CD4-positive, alpha-beta T cell treated with Interleukin-15 for 4 hours (primary cell): ENCODE results near the gene FSTL5.
"Not testable (repeated sequence)": the region's sequence is repeated elsewhere in the genome, so short reads cannot be mapped to it uniquely, and the experiment has no call there.

Experiments used
- DNase-seq: peaks from one replicate; pipeline ENCODE4 v3.0.0-alpha.2; 2020; ENCODE audit warnings: low spot score

FSTL5 gene

GRCh38 chr4:162163892-162164759 is at the start of gene FSTL5:
FSTL5 (minus strand) TSS chr4:162164000; CDS start chr4:162111396, 52,604 bp downstream.
- DNase-seq: no peak

DNA sequence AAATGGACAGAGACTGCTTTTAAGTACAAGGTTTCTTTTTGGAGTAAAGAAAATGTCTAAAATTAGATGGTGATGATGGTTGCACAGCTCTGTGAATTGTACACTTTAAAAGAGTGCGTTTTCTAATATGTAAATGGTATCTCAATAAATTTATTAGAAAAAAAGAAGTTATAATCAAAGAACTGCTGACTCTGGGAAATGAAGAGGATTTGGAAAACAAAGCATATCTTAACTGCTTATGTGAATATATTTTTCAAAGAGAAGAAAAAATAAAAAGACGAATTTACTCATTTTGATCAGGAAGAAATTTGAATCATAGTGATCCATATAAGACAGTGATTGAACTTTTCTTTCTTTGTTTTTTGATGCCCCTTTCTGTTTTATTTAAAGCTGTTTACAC is 45.9 kb upstream of the FSTL5 start:
- no peak for DNase-seq

DNA sequence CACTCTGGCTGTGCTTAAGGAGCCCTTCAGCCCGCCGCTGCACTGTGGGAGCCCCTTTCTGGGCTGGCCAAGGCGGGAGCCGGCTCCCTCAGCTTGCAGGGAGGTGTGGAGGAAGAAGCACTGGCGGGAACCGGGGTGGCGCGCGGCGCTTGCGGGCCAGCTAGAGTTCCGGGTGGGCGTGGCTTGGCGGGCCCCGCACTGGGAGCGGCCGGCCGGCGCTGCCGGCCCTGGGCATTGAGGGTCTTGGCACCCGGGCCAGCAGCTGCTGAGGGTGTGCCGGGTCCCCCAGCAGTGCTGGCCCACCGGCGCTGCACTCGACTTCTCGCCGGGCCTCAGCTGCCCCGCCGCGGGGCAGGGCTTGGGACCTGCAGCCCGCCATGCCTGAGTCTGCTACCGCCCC is 39.7 kb upstream of the FSTL5 start:
- not testable (repeated sequence) for DNase-seq

GRCh38 chr4:162201673-162202072 is 37.9 kb upstream of the FSTL5 start:
- DNase-seq: no peak

DNA sequence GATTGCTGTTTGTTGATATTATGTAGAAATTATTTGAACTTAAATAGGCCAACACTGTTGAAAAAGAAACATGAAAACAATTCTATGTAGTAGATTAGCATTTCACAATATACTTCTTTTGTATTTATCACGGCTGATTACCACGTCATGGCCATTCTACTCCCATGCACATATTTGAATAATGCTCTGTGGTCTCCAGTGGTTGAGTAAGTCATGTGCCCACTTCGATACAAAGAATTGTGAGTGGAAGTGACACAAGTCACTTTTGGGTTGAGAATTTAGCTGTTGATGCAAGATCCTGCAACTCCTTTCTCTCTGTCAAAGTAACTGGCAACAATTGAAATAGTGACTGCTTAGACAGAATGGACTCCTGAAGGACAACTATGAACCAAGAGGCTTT is 6.7 kb upstream of the FSTL5 start:
- DNase-seq: no peak

GRCh38 chr4:162164906-162165510 is 1.2 kb upstream of the FSTL5 start:
- DNase-seq: no peak

DNA sequence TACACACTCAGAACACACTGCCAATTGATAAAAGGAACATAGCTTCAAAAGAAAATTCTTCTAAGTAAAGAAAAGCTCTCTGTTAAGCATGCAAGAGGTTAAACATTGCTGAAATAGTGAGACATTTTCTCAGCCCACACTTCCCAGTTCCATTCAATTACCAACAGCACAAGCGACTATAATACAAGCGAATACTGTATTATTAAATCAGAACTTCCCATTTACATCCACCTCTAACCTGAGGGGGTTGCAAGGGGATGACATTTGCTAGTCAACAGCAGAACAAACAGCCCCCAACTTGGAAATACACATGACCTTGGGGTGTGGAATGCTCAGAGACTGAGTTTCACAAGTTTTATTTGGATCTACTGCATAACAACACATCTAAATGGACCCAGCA is 1.1 kb downstream of the FSTL5 start:
- DNase-seq: no peak

GRCh38 chr4:162157241-162157640 is 6.6 kb downstream of the FSTL5 start:
- DNase-seq: no peak

GRCh38 chr4:162154862-162155540 is 8.8 kb downstream of the FSTL5 start:
- no peak for DNase-seq

DNA sequence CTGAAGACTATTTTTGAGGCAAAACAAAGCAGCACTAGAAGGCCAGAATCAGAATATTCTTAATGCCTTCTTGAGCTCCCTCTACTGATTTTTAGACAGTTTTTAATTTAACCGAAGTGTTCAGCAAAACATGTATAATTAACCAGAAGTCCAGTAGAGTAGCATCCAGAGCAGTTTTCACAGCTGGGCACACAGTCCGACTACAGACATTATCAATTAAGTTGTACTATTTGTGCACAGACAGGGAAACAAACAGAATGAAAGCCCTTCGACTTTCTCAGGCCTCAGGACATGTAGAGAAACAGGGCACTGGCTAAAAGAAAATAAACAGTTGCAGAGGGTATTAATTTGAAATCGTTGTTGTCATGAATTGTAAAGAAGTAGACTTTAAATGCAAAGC is 11.9 kb downstream of the FSTL5 start:
- DNase-seq: no peak

- no peak for DNase-seq
Observed at GRCh38 chr4:162151386-162151785, 12.4 kb downstream of the FSTL5 start.

GRCh38 chr4:162149644-162150043 is 14.2 kb downstream of the FSTL5 start:
- no peak for DNase-seq

GRCh38 chr4:162140051-162140683 is 23.6 kb downstream of the FSTL5 start:
- no peak for DNase-seq

- no peak for DNase-seq
Observed at GRCh38 chr4:162139412-162139811, 24.4 kb downstream of the FSTL5 start.

GRCh38 chr4:162131256-162131655 is 32.5 kb downstream of the FSTL5 start:
- no peak for DNase-seq

- no peak for DNase-seq
Observed at GRCh38 chr4:162126729-162127128, 37.1 kb downstream of the FSTL5 start.

DNA sequence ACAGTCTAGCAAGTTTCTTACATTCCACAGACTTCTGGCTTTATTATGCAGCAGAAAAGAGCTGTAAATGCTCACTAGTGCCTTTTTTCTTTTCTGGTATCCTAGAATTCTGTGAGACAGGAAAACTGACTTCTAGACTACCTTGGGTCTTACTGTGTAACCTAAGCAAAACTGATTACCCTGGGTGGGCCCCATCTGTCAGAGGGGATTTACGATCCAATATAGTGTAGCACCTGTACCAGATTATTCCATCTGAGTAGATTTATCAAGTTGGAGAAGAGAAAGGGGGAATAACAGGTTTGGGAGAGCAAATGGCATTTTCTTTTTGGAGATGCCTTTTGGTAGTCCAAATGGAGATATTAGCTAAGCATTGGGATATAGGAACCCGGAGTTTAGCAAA is 46.7 kb downstream of the FSTL5 start:
- no peak for DNase-seq

GRCh38 chr4:162116095-162116779 is 47.6 kb downstream of the FSTL5 start:
- no peak for DNase-seq

DNA sequence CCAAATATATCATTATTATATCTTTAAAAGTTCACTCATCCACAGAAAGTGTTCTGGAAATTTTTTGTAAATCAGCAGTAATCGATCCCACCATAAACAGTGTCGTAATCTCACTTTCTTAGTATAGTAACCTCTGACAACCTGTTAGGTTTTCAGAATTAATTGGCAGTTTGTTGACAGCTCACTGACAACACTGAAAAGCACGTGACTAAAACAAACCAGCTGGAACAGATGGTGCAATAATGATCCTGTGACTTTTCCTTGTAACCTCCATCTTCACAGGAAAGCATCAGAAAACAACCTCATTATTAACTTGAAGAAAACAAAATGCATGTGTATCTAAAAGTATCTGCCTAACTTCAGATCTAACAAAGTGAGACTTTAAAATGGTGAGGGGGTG is 48.5 kb downstream of the FSTL5 start:
- no peak for DNase-seq

DNA sequence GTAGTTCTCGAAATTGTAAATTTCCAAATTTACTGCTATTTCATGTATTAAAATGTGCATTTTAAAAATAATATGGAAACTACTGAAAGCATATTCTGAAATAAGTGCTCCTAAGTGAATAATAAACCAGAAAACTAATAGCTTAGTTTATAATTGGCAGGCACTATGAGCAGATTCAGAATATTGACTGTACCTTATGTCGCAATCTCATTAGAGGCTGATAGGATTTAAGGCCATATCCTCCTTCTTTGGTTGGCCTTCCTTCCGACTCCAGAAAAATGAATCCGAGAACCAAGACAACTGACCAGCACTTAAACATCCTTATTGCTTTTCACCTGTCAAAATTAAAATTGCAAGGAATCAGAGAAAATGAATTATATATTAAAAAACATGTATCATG is 52.7 kb downstream of the FSTL5 start:
- DNase-seq: no peak

DNA sequence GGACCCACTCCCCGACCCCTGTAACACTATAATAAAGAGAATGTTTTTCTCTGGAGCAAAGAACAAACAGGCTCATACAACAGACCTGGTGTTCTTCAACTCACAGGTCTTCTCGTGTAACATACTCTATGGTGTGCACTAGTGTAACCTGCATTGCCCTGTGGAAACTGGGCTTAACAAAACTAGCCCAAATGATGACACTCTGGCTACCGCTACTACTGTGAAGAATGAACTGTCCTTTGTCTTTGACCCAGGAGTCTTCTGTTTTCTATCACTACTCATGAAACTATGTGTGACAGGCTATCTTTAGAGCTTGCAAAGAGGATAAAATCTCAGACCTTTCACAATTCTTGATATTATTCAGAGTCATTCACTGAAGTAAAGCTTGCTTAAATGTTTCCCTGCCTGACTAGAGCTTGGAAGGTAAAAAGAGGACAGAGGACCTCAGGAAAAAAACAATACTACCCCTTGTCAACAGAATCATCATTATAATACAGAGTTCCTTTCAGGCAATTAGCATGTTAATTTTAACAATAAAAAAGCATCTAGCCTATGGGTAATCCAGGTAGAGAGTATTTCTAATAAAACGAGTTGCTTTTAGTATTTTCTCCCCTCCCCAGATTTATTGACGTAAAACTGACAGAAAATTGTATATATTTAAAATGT is 59.2 kb downstream of the FSTL5 start:
- no peak for DNase-seq
